ENCODE measurements around the gene NDUFA6. TPM values are rescaled to one million over a fixed set of nuclear protein-coding genes. Genes with fewer than 3 reads are reported as not detected.

The NDUFA6 gene
- total and polyA plus RNA-seq, 2 of the 13 experiments (the other 11 are each of a cell fraction or from before 2014, with no cell fraction given), result 68.5 to 87.8 TPM

GRCh38 chr22:42090596-42091454 is at the start of gene NDUFA6 (continued):
- TF ChIP-seq PHF8 (CRISPR knock-in tag; IDR thresholded peaks at IDR 0.05), result peak; percentile 99
- peak; percentile 64; the same call in 1 of the 2 replicates for TF ChIP-seq NFKBIZ (CRISPR knock-in tag; IDR thresholded peaks at IDR 0.05)
- no peak for TF ChIP-seq SNRNP70 (IDR thresholded peaks at IDR 0.05; ENCODE audit: low read depth, low read length)
- no peak for TF ChIP-seq MLX (CRISPR knock-in tag; IDR thresholded peaks at IDR 0.05)
- TF ChIP-seq STAT5B (CRISPR knock-in tag; IDR thresholded peaks at IDR 0.05), result no peak
- TF ChIP-seq ZNF781 (CRISPR knock-in tag; IDR thresholded peaks at IDR 0.05; ENCODE audit: borderline replicate concordance, not compliant biosample characterization), result no peak
- TF ChIP-seq TRIM24 (CRISPR knock-in tag; IDR thresholded peaks at IDR 0.05), result no peak
- peak; percentile 17; the same call in 1 of the 2 replicates for TF ChIP-seq ZNF513 (CRISPR knock-in tag; conservative IDR thresholded peaks at IDR 0.05)
- peak; percentile 78; the same call in 1 of the 2 replicates for TF ChIP-seq ZNF350 (CRISPR knock-in tag; IDR thresholded peaks at IDR 0.05; ENCODE audit: borderline replicate concordance, low read depth)
- no peak for TF ChIP-seq PRMT3 (CRISPR knock-in tag; IDR thresholded peaks at IDR 0.05; ENCODE audit: borderline replicate concordance, low read depth)
- peak; percentile 24 for TF ChIP-seq CBX1 (IDR thresholded peaks at IDR 0.05; ENCODE audit: low read depth)
- peak; percentile 10; the same call in 1 of the 2 replicates for TF ChIP-seq PATZ1 (CRISPR knock-in tag; IDR thresholded peaks at IDR 0.05)
- no peak for TF ChIP-seq KDM6A (CRISPR knock-in tag; IDR thresholded peaks at IDR 0.05; ENCODE audit: low read depth)
- peak; percentile 82; the same call in 1 of the 2 replicates for TF ChIP-seq ZNF275 (CRISPR knock-in tag; IDR thresholded peaks at IDR 0.05; ENCODE audit: borderline replicate concordance)
- no peak for TF ChIP-seq LRRFIP1 (CRISPR knock-in tag; conservative IDR thresholded peaks at IDR 0.05)
- no peak; the same call in 1 of the 2 replicates for TF ChIP-seq GMEB2 (CRISPR knock-in tag; IDR thresholded peaks at IDR 0.05; ENCODE audit: low read depth)
- TF ChIP-seq THYN1 (CRISPR knock-in tag; IDR thresholded peaks at IDR 0.05; ENCODE audit: borderline replicate concordance, low read depth), result no peak

Measured in HepG2 (cell line).